Glomerular visceral epithelial cell (primary cell): ENCODE measurements around the gene SLC1A1.
A peak's percentile ranks its signal among the peaks of the same experiment; 100 is the strongest.

ENCODE experiments used
- DNase-seq: peaks from one replicate; pipeline ENCODE4 v3.0.0-alpha.2; 2016; ENCODE audit errors: extremely low spot score

SLC1A1 gene

DNA sequence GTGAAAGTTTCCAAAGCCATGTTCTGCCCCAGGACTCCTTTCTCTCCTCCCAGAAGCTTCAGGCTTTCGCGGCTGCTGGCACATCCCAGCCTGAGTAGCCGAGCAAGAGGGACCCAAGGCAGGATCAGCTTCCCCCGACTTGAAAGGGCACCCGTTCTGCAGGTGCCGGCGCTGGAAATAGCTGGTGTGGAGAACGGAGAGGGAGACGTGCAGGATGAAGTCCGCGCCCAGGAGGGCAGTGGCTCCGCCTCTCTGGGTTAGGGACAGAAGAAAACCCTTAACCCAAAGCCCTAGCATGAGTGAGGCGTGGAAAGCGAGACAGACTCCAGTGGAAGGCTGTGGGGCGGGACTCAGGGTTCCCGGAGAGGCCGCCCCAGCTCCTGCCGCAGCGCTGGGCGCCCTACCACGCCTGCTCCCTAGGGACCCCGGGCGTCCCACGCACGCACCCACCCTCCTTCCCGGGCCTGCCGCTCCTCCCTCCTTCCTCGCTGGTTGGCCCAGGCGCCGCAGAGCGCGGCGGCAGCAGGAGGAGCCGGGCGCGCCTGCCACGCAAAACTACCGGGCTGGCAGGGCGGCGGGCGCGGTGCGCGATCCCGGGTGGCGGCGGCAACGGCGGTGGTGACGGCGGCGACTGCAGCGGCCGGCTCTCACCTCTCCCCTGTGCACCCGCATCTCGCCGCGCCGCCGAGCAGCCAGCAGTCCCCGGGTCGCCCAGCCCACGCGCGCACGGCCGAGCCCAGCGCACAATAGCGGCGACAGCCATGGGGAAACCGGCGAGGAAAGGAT is at the start of gene SLC1A1:
TSS of gene SLC1A1 (plus strand) at position 550 of the 786 bp plus-strand sequence. CDS start at position 762, 212 bp downstream.
- peak; percentile 79 for DNase-seq

DNA sequence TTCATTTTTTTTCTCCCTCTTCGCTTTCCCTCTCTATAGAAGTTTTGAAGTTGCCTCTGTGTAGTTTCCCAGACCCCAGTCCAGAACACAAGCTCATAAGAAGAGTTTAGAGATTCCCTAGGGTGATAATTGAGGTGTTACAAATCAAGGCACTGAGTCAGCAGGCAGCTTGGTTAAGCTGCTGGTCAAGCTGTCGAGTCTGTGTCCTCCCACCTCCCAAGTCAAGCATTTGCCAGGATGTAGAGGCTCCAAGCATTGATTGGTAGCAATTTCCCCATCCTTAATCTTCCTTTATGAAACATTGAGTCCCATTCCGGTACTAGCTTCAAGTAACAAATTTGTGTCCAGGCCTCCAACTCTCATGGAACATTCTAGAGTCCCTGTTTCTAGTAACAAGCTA is 47.5 kb upstream of the SLC1A1 start:
- DNase-seq = no peak

DNA sequence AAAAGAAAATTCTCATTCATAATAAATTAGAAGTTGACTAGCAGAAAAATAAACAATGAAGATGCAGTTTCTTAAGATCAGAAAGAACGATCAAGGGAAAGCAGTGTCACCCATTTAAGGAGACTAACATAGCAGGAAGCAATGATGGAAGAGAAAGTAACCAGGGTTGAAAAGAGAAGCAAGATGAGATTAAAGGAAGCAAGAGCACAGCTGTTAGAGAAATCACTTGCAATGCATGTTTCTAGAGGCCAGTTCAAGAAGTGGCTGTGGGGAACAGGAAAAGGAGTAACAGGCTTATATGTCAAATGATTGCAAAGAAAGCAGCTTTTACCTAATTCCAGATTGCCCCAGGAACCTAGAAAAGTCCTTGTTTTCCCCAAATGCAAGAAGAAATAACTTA is 46.8 kb upstream of the SLC1A1 start:
- DNase-seq = no peak

DNA sequence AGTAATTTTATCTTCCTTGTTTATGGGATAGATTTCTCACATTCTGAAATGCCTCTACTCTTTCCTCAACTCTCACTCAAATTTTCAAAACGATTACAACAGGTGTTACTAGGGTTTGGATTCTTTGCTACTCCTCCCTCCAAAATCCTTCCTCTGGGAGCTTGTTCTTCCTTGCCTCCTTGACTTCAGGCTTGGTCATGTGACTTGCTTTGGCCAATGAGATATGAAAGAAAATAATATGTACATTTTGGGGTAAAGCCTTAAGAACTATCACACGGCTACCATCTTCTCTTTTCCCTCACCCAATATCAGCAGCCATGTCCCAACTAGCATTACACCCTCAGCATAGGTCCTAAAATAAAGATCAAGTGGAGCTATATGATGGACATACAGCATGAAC is 28.8 kb upstream of the SLC1A1 start:
- no peak for DNase-seq

DNA sequence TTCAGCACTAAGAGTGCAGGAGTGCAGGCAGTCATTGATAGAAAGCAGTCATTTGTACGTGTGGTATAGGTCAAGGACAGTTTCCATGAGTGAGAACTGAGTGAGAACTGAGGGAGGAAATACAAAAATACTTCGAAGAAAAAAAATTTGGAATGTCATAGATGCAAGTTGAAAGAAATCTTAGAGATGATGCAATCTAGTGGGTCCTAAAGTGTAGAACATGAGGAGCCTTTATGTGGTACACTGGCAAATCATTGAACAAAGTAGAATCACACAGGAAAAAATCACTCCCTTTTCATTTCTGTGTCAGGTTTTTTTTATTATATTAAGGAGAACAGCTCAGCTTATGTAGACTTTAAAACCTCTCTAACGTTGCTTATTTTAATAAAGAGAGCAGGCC is 26.4 kb upstream of the SLC1A1 start:
- DNase-seq = no peak

DNA sequence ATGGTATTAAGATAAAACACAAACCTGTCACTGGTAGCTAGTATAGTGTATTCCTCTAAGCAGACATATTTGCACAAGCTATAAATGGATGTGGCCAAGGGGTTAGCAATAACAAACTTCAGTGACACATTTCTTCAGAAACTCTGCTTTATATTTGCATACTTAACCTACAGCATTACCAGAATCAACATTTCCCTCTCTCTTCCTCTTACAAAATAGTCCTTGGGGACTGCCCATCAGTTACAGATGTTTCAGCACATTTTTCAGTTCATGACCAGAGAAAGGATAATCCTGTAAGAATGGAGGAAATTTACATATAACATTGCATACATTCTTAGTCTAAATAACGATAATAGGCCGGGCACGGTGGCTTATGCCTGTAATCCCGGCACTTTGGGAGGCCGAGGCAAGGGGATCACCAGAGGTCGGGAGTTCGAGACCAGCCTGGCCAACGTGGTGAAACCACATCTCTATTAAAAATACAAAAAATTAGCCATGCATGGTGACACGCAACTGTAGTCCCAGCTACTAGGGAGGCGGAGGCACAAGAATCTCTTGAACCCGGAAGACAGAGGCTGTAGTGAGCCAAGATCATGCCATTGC is 25.3 kb upstream of the SLC1A1 start:
- DNase-seq = no peak

DNA sequence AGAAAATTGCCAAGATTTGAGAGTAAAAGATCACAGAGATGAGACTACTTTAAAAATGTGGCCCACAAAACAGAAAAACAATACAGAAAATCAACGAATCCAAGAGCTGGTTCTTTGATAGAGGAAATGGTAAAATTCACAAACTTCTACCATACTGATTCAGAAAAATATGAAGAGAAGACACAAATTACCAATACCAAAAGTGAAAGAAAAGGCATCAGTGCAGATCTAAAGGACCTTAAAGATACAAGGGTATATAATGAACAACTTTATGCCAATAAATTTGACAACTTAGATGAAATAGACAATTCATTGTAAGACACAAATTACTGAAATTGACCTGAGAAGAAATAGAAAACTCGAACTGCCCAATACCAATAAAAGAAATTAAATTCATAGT is 24.4 kb upstream of the SLC1A1 start:
- DNase-seq = no peak

DNA sequence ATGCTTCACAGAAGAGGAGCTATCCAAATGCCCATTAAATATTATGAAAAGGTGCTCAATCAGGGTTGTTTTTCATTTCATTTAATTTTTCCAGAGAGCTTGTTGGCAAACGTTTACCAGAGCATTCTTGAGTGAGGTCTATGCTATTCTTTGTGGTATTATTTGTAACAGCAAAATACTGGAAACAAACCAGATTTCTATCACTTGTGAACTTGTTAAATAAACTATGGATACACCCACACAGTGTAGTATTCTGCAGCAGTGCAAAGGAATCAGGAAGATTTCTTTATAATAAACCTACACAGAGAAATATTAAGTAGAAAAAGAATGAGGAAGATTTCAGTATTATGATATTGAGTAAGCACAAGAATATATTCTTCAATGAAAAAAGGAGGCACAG is 15.0 kb upstream of the SLC1A1 start:
- DNase-seq = no peak

DNA sequence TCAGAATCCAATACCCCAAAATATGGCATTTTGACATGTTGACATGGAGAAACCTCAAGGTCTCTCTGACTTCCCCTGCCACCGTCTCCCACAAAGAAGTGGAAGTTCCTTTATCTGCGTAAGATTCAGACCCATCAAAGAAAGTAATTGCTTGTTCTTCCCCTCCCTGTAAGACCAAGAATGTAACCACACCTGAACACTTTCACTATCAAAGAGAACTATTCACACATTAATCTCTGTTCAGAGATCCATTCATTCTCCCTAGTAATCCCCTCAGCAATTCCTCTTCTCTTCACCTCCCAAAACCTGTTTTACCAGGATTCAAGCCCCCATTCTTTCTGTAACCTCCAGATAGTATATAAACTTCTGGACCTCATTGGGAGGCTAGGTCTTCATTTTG is 4.1 kb upstream of the SLC1A1 start:
- no peak for DNase-seq

DNA sequence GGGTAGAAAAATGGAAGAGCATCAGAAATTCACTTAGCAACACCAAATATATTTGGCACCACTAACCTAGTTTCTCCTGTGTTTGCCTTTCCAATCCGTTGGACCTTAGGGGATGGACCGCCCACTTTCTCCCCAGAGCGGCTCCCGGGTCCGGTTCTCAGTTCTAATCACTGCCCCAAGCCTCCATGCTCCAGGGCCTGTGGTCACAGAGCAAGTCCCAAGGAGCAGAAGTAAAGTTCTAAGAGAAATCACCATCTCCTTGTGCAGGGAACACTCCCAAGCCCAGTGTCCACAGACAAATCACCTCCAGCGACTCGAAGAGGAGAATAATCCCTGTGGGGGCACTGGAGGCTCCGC is 728 bp upstream of the SLC1A1 start:
- DNase-seq = peak; percentile 44

DNA sequence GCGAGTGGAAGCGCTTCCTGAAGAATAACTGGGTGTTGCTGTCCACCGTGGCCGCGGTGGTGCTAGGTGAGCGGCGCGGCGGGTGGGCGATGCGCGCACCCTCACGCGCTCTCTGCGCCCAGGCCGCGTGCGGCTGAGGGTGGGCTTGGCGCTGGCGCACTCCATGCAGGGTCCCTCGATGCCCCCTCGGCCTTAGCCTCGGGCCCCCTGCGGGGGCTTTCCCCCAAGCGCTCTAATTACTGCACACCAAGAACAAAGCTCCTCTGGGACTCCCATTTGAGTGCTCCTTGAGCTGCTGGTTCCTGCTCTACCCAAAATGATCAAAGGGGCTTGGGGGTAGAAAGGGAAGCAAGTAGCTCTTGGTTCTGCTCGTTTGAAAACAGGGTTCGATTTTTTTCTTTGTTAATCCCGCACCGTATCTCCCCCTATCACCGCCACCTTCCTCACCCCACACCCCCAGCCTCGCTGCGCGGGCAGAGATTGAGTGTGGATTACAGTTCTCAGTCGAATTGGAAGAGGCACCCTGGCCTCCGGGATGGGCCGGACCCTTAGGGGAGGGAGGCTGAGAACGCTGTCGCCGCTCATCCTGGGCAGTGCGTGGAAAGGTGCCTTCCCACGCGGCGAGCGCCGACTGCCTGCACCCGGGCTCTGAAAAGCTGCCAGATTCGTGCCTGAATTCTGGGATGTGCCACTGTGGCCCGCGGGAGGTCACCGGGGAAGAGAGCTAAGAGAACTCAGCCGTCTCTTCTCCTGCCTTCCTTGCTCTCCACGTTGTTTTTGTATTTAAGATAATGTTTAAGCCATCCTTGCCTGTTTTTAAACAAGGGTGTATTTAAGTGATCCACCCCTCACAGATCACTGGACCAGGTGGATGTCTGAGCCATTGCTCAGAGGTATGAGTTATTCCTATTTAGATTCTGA is 697 bp downstream of the SLC1A1 start:
- peak; percentile 26 for DNase-seq

DNA sequence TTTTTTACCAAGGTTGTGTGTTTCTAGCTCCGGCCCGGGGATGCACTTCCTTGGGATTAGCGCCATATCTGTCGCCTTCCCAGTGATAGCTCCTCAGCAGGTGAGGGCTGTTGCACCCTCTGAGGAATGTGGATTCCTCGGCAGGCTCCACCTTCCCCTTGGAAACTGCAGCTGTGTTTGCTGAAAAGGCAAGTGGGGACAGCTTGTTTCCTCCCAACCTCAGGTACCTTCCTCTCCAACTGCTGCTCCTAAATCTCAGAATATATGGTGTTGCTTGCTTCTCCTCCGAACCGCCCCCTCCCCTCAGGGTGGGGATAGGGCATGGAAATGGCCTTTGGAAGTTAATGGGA is 1.3 kb downstream of the SLC1A1 start:
- DNase-seq = peak; percentile 40

DNA sequence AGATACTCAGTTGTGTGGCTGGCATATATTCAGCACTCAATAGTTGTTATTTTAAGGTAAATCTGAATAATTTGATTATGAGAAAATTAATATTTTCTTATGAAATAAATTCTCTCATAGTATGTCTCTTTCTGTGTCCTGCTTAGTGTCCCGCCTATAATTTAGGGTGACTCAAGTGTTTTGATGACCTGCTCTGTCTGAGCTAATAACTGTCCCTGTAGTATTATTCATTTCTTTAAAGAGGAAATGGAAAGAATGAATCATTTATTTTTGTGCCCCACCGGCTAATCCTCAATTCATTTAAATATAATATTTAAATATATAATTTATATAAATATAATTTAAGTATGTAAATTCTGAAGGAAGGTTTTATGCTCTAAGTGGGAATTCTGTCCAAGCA is 4.1 kb downstream of the SLC1A1 start:
- DNase-seq = no peak

DNA sequence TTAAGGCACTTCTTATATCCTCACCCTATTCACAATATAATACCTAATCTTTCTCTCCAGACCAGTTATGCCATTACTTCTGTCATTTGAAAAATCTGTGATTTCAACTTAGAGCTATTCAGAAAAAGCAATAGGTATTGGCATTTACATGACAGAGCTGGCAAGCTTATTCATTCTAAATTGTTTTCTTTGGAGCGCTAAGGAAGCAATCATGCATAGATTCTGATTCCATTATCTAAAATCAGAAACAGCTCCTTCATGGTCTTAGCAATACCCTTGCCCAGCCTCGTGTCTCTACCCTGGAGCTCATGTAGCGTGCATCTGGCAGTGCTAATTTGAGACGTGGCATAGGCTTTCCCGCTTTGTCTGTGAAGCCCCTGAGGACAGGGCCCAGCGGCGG is 4.5 kb downstream of the SLC1A1 start:
- no peak for DNase-seq

DNA sequence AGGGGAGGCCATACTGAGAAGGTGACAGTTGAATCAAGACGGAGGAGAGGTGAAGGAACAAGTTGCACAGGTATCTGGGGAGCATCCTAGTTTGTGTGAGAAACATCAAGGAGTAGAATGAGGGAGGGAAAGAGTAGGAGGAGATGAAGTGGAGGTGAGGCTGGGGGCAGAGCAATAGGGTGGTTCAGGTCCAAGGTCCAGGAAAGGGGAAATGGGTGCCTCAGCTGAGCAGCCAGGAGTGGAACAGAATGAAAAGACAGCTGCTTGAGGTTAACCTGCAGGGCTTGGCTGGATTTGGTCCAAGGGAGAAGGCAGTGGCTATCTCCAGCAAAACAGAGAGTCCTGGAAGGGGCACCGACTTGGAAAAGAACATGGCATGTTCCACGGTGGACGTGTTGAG is 5.3 kb downstream of the SLC1A1 start:
- peak; percentile 23 for DNase-seq

DNA sequence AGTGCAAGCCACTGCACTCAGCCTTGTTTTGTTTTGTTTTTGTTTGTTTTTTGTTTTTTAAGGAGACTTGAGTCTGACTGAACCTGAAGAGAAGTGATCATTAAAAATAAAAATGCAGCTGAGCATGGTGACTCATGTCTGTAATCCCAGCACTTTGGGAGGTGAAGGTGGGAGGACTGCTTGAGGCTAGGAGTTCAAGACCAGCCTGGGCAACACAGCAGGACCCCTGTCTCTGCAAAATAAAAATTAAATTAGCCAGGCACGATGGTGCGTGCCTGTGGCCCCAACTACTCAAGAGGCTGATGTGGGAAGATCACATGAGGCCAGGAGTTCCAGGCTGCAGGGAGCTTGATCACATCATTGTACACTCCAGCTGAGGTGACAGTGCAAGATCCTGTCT is 6.2 kb downstream of the SLC1A1 start:
- no peak for DNase-seq

DNA sequence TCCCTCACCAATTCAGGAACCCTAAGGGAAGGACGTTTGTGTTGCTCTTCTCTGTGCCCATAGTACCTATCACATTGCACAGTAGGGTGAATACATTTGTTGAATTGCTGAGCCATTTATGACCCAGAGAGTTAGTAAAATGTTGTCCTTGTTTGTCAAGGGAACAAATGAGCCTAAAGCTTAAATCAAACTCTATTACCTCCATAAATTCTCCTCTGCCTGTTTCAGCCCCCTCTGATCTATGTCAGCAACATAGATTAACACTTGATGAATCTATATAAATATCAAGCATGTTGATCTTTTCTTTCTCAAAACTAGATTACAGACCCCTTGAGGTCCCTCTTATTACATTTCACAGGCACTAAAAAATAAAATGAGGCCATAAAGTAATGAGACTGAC is 7.1 kb downstream of the SLC1A1 start:
- no peak for DNase-seq

DNA sequence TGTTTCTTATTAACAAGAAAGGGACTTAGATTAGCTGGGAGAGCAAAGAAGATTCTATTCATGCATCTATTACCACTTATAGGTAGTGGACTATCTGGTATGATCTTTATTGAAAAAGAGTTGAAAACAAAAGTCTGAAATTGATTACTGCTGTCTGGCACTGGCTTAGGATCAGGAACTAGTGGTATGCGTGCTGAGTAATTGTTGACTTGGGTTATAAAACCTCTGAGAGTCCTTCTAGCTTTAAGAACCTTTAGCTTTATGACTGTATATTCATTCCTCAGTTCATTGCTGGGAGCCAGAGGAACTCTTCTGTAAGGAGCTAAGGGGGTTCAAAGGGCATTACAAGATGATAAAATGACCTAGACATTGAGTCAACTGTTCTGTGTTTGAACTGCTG is 7.6 kb downstream of the SLC1A1 start:
- peak; percentile 29 for DNase-seq

DNA sequence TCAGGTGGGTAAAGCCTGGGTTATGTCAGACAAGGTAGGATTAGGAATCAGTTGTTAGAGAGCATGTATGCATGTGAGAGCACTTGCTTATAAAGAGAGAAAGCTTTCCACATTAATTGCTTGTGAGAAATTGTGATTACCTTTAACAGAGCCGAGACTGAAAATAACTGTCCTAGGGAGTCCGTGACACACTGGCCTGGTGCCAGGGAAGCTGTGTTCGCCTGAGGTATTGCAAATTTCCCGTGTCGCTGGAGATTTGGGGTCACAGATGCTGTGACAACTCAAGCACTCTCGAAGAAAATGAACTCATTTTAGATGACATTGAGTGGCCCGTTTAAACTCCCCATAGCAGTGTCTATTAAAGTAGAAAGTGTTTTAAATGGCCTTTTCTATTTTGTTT is 9.6 kb downstream of the SLC1A1 start:
- no peak for DNase-seq

DNA sequence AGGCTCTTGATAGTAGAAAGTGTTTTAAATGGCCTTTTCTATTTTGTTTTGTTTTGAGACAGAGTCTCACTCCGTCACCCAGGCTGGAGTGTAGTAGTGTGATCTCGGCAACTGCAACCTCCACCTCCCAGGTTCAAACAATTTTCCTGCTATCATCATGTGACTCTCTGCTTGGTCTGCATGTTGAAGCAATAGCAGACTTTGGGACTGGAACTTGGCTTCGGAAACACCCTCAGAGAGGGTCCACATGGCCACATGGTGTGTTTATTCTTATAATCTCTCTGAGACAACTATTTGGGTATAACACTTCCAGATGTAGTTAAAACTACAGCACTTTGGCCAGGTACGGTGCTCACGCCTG is 10.9 kb downstream of the SLC1A1 start:
- no peak for DNase-seq

DNA sequence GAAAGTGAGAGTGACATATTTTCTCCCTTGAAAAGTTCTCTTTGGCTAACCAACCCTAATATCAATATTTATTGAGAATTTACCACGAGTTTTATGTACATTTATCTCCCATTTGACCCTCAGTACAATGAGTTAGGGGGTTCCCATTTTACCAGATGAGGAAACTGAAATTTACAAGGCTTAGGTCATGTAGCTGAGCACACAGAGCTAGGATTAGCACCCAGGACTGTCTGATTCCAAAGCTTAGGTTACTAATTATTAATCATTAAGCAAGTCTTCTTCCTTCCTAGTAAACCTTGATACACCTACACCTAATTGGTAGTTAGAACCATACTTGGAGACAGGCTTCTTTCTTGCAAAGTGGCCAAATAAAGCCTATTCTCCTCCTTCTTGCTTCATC is 12.2 kb downstream of the SLC1A1 start:
- no peak for DNase-seq

DNA sequence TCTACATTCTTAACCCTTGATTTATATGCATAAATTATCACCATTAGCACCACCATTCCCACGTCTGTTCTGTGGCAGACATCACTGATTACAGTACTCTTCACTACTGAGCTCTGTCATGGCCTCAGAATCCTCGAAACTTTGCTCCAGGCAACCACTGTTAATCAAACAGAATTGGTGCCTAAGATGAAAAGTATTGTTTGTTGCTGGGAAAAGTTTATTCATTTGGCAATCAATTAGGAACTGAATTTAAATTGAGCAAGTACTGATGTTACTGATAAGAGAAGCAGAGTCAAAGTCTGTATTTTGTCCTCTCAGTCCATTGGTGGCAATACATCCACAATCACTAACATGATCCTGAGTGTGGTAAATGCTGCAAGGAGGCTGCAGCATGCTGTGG is 12.8 kb downstream of the SLC1A1 start:
- no peak for DNase-seq

DNA sequence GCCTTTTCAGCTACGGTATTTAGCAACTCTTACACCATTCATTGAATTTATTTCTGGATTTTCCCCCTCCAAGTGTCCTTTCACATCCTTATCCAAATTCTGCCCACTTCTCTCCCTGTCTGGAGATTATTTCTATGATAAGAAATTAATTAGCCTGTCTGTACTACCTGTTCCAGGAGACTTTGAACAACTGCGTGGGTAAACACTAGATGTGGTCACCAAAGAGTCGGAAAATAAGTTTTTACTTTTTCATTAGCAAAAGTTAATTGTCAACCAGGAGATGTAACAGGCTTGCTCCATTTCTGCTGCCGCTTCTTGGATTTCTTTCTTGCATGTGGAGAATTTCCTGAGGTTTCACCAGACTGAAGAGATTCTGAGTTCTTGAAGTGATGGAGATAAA is 14.0 kb downstream of the SLC1A1 start:
- DNase-seq = no peak
